Cardiac septum (tissue), 1 donor: ENCODE measurements around the gene SHC2. TPM values are rescaled to one million over a fixed set of nuclear protein-coding genes. Genes with fewer than 3 reads are reported as not detected.
"Not testable (repeated sequence)": the region's sequence is repeated elsewhere in the genome, so short reads cannot be mapped to it uniquely, and the experiment has no call there.

Experiments
- DNase-seq: peaks from one replicate; pipeline ENCODE4 v3.0.0-alpha.2; 2020; ENCODE audit warnings: low spot score
- intact Hi-C: fragments of 100-400 bp; cut with DNase I; formaldehyde crosslinking; loops from one replicate; pipeline ENCODE4 v1.14.0; 2022
- total RNA-seq: library from RNA; stranded (reverse); fragmentation: NEBNext Ultra II Directional; extraction: Animal tissue kit (Norgen Biotek cat#: 25700); gene quantifications from one replicate; pipeline ENCODE4 v1.2.1, GENCODE V29; 2021
- donor health status: DM: no; HTN: no; CAD: no.

SHC2 gene
- total RNA-seq, 1 donor from 2014 or later = 16.8 TPM

DNA sequence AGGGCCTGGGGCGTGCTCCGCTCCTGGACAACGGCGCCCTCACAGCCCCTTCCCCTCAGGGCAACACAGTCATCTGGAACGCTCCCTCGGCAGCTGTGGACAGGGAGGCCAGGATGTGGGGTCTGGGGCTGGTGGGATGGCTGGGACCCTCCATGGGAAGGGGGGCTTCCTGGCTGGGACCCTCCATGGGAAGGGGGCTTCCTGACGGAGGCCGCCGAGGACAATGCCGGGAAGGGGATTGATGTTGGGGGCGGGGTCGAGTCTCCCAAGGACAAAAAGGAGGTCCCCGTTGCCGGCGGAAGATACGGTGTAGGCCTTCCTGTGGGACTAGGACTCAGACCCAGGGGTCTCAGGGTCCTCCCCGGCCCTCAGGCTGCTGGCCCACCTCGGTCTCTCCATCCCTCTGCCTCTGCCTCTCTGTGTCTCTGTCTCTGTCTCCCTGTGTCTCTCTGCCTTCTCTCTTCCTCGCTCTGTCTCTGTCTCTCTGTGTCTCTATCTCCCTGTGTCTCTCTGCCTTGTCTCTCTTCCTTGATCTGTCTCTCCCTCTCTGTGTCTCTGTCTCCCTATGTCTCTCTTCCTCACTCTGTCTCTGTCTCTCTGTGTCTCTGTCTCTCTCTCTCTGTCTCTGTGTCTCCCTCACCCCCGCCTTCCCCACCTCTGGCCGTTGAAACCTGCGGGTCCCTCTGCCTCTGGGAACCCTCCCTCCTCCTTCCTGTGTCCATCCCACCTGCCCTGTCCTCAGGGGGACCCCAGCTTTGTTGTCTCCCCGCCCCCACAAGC lies 32.7 kb upstream of the SHC2 start:
- DNase-seq = no peak
- intact Hi-C loops = no loop called here

DNA sequence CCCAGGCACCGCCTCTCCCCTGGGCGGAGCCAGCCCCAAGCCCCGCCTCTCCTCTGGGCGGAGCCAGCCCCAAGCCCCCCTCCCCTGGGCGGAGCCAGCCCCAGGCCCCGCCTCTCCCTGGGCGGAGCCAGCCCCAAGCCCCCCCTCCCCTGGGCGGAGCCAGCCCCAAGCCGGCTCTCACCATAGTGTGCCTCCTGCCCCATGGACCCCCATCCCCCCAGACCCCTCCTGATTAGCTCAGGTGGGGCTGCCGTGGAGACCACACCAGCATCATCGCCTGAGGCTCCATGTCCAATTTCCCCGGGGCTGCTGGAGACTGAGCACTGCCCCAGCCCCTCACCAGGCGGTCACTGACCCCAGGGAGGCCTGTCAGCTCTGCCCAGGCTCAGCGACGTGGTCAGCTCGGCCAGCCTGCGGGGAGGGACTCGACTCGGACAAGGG lies 31.3 kb upstream of the SHC2 start:
- no peak for DNase-seq

DNA sequence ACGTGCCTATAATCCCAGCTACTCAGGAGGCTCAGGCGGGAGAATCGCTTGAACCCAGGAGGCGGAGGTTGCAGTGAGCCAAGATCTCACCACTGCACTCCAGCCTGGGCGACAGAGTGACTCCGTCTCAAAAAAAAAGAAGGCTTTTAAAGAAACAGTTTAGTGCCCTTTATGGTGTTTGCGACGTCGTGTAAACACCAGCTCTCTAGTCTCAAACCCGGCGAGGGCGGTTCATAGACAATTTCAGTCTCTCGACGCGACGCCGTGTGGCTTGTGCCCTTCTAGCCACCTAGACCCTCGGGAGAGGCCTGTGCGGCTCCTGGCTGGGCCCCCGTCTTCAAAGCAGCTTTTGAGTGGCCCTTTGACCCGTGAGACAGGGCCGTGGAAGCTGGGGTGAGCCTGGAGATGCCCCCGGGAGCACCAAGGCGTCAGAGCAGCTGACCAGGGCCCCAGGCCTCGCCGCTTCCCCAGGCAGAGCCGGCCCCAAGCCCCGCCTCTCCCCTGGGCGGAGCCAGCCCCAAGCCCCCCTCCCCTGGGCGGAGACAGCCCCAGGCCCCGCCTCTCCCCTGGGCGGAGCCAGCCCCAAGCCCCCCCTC lies 30.4 kb upstream of the SHC2 start:
- intact Hi-C loops = no loop called here
- DNase-seq = no peak

More for the DNA sequence above, 31.3 kb upstream of the SHC2 start:
- intact Hi-C loops = no loop called here

DNA sequence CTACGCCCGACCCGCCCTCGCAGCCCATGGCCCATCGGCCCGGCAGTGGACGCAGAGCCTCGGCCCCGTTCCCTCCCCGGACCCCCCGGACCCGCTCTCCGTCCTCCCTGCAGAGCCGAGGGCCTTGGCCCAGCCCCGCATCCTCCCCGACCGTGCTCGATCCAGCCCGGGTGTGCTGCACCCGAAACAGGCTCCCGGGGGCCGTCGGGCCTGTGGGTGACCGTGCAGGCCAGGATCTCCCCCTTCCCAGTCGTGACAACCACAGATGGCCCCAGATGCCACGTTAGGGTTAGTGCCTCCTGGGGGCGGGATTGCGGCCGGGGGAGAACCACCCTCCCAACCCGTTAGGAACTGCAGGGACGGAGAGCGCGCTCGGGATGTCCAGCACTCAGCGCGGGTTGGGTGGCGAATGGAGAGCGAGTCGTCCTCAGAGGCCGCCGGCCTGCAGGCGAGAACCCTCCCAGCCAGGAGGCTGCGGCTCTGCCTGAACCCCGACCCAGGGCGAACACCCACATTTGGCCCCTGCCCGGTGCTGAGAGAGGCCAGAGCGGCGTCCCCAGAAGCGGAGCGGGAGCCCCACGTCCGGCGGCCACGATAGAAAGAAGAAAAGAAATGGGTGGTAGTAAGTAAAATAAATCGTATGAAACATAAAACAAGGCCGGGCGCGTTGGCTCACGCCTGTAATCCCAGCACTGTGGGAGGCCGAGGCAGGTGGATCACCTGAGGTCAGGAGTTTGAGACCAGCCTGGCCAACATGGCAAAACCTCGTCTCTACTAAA lies 28.8 kb upstream of the SHC2 start:
- intact Hi-C loops = loop anchor here (1.0 to 5.0 kb wide), 2 partner anchors 18 to 107 kb away; partner anchors contain the start of gene TPGS1
- DNase-seq = no peak

DNA sequence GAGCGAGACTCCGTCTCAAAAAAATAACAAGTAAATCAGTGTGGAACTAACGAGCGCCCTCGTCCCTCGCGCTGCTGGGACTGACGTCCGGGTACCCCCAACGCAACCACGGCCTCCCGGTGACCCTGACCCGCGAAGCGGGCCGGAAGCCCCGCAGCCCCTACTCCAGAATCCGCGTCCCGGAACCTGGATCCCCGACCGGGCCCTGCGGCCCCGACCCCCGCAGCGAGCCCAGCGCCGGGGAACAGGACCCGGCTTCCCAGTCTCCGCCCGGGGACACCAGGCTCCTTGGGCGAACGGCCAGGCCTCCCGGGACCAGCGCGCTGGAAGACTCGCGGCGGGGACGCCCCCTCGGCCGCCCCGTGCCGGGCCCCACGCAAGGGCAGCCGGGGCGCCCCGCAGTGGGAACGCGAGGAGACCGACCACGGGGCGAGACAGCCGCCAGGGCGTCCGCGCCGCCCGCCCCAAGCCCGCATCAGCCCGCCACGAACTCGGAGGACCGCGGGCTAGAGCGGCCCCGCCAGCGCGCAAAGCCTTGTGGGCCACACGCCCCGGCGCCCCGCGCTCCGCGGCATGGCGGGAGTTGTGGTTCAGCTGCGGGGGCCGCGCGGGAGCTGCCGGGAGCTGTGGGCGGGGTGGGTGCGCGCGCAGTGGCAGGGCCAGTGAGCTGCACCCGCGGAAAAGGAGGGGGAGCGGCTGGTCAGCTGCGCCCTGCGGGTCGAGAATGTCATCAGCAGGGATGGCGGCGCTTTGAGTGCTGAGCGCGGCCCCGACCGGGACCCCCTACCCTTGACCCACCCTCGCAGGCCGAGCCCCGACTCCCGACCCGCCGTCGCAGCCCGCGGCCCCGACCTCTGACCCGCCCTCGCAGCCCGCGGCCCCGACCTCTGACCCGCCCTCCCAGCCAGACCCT lies 27.9 kb upstream of the SHC2 start:
- intact Hi-C loops = loop anchor here (1.0 to 5.0 kb wide), 2 partner anchors 19 to 106 kb away; partner anchors contain the start of gene TPGS1
- peak; percentile 98 for DNase-seq

DNA sequence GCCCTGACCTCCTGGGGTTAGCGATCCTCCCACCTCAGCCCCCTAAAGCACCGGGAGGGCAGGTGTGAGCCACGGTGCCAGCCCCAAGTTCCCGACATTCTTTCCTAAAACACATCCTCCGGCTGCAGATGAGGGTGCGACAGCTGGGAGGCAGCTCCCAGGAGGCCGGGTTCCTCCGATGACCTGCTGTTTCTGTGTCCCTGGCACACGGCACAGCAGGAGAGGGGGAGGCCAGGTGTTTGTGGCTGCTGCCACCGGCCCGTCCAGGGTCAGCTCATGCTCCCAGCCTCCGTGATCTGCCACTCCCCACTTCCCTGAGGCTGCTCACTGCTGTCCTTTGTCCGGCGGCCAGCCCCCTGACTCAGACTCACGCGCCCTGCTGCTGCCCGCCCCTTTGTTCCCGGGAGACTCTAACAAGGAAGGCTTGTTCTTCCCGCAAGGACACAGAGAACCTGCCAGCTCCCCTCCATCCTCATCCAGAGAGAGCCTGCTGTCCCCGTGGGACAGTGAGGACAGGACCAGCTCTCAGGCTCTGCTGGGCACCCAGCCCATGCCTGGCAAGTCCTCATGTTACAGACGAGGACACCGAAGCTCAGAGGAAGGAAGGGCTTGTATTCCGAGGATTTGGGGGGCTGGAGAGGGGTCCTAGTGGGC lies 24.9 kb upstream of the SHC2 start:
- intact Hi-C loops = loop anchor here (5.0 kb wide), 1 partner anchor 103 kb away; no protein-coding TSS in a partner anchor
- no peak for DNase-seq

DNA sequence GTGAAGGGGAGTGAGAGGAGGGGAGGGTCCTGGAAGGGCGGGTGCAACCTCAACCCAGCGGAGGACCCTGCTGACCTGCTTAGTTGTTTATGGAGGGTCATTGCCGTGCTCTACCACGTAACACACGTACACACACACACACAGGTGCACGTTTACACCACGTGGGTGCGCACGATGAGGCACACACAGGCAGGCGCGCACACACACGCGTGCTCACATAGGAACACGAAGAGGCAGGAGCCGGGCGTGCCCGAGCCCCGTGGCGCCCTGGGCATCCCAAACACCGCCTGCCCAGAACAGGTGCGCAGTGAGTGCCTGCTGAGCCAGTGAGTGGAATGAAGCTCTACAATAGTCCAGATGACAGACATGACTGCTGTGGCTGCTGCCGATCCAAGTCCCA lies 24.2 kb upstream of the SHC2 start:
- no peak for DNase-seq
- intact Hi-C loops = loop anchor here (5.0 kb wide), 1 partner anchor 103 kb away; no protein-coding TSS in a partner anchor

DNA sequence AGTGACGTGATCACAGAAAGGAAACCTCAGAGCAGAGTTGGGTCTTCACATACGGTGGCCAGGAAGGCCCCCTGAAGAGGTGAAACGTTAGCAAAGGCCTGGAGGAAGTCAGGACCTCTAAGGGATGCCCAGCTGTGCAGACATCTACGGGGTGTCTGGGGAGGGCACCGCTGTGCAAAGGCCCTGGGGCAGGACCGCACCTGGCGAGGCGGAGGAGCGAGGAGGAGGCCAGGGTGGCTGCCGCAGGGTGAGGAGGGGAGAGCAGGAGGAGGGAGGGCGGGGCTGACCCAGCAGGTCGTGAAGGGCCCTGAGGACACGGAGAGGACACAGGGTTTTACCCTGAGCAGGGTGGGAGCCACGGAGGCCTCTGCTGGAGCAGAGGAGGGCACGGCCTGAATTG lies 23.7 kb upstream of the SHC2 start:
- no peak for DNase-seq
- intact Hi-C loops = loop anchor here (5.0 kb wide), 1 partner anchor 92 kb away; no protein-coding TSS in a partner anchor

DNA sequence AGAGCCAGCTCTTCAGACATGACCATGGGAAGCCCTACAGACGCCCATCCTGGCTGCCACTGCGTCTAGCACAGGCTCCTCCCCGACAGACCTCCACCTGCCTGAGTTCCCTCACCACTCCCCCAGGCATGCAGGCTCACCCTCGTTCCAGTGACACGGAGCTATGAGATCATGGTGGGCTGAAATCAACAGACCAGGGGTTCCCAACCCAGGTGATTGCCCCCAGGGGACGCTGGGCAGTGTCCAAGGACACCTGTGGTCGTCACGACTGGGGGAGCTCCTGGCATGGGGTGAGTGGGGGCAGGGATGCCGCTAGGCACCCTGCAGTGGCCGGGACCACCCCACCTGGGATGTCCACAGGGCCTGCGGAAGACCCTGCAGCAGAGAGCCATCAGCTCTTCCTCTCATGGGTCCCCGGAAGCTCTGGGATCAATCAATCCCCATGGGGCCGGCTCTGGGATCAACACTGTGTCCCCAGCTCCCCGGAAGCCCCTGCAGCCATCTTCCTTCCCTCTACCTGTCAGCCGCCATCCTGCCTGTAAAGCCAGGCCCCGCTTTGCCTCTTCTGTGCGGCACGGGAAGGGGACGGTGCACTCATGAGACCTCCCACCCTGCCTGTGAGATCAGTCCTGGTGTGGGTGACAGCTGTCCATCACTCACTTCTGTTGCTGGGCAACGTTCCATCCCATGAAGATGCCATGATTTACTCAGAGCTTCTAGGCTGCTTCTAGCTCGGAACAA lies 22.7 kb upstream of the SHC2 start:
- intact Hi-C loops = loop anchor here (5.0 kb wide), 1 partner anchor 91 kb away; no protein-coding TSS in a partner anchor

DNA sequence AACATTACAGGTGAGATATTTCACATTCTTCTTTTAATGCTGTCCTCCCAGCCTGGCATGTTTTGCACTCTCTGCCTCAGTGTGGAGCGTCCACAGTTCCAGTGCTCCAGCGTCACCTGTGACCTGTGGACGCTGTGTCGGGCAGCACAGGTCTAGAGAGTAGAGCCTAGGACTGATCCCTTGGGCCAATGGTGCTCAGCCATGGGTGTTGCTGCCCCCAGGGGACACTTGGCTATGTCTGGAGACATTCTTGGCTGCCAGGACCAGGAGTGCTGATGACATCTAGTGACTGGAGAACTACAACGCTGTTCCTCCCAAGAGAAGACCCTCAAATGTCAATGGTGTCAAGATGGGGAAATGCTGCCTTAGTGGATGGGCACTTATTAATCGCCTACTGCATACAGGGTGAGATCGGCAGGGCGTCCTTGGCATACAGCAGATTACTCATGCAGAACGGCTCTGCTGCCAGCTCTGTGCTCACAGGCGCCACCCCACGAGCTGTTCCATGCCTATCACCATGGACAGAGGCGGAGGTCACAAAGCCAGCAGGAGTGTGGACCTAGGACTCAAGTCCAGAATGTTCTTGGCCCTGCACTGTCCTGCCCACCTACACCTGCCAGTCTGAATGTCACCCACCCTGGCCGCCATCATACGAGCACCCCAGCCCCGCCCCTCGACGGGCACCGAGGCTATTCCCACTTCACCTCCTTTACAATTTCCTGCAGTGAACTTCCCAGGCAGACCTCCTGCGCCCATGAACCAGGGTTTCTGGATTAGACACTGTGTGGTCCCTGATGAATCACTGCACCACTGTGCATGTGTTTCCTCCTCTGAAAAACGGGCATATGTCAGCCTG lies 21.6 kb upstream of the SHC2 start:
- DNase-seq = no peak
- intact Hi-C loops = loop anchor here (5.0 kb wide), 1 partner anchor 90 kb away; no protein-coding TSS in a partner anchor

More for the DNA sequence above, 22.7 kb upstream of the SHC2 start:
- DNase-seq = no peak

DNA sequence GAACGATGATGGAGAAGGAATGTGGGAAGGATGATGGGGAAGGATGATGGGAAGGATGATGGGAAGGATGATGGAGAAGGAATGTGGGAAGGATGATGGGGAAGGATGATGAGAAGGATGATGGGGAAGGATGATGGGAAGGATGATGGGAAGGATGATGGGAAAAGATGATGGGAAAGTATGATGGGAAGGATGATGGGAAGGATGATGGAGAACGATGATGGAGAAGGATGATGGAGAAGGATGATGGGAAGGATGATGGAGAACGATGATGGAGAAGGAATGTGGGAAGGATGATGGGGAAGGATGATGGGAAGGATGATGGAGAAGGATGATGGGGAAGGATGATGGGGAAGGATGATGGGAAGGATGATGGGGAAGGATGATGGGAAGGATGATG lies 20.3 kb upstream of the SHC2 start:
- not testable (repeated sequence) for DNase-seq
- intact Hi-C loops = loop anchor here (5.0 kb wide), 1 partner anchor 89 kb away; no protein-coding TSS in a partner anchor

DNA sequence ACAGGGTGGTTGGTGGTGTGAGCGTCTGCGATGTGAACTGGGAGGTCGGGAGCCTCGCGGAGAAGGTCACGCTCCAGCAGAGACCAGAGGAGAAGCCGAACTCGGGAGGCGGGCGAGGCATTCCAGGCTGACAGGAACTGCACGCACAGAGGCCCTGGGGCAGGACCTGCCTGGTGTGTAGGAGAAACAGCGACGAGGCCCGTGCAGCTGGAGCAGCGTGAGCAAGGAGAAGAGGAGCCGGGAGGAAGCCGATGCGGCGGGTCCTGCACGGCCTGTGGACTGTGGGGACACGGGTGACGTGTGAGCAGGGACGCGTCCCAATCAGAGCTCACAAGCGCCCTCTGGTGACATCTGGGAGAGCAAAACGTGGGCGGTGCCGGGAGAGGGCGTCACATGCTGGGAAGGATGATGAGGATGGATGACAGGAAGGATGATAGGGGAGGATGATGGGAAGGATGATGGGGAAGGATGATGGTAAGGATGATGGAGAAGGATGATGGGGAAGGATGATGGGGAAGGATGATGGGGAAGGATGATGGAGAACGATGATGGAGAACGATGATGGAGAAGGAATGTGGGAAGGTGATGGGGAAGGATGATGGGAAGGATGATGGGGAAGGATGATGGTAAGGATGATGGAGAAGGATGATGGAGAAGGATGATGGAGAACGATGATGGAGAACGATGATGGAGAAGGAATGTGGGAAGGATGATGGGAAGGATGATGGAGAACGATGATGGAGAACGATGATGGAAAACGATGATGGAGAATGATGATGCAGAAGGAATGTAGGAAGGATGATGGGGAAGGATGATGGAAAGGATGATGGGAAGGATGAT lies 19.4 kb upstream of the SHC2 start:
- DNase-seq = peak; percentile 85
- intact Hi-C loops = loop anchor here (5.0 kb wide), 1 partner anchor 88 kb away; no protein-coding TSS in a partner anchor

DNA sequence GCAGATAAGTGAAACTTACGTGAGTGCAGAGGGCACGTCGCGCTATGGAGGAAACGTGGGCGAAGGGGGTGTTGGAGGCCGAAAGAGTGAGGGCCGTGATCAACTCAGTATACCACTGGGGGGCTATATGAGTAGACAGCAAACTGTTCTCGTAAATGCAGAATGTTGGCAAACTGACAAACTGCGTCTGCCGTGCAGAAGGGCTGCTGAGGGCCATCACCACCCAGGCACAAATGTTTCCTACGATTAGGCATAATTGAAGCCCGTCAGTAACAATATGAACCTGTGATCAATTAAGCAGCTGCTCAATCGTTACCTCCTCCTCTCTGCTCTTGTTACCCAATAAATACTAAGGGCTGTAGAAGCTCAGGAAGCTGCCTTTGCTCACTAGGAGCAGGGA lies 18.1 kb upstream of the SHC2 start:
- intact Hi-C loops = no loop called here

DNA sequence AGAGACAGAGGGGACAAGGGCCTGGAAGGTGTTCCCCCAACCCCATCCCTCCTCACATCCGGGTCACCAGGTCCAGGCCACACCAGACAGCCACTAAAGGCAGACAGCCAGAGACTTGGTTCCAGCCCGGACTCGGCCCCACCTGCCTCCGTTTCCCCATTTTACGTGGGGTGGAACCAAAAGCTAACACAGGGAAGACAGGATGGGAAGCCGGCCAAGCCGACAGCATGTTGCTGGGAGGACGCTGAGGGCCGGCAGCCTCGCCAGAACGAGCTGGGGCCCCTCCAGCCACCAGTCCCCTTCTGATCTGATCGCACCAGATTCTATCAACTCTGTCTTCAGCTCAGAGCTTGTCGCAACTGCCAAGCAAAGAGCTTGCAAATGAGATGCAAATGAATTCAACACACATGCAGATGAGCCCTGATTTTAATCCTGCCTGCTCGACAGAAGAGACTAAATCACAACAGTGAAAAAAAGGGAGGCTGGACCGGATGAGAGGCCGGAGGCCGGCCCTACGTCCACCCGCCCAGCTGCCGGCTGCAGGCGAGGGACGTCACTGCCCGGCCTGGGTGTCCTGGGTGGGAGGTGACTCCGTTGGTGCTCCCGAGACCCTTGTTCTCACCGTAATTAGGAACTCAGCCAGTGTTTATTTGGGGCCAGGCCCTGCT lies 17.5 kb upstream of the SHC2 start:
- DNase-seq = no peak
- intact Hi-C loops = no loop called here

More for the DNA sequence above, 18.1 kb upstream of the SHC2 start:
- no peak for DNase-seq

DNA sequence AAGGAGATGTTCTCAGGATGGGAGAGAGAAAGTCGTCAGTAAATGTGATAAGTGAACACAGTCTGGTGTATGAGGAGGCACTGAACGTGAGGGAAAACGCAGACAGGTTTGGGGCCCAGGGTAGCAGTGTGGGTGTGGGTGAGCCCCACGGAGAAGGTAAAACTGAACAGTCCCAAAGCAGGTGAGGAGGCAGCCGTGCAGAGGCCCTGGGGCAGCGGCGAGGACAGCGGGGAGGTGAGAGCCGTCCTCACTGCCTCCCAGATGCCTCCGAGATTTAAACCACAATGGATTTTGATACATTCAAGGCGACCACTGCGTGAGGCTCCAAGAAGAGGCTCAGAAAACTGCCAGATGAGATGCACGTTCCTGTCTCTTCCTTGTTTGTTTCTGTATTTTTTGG lies 14.5 kb upstream of the SHC2 start:
- no peak for DNase-seq
- intact Hi-C loops = no loop called here
